Measurements from ENCODE around the gene COPS7A.

GRCh38 chr12:6725350-6725749, 1.5 kb downstream of the COPS7A start:
- no peak for TF ChIP-seq EZH2 (IDR thresholded peaks at IDR 0.05; ENCODE audit: low read length)
- TF ChIP-seq CTCF (optimal IDR thresholded peaks at IDR 0.05 in 1 of 3, IDR thresholded peaks at IDR 0.05 in 1 of 3, conservative IDR thresholded peaks at IDR 0.05 in 1 of 3; ENCODE audit: extremely low read depth in 1 of 3, insufficient read depth in 2 of 3, low read length in 3 of 3): no peak

All from keratinocyte (primary cell).